Inferior parietal cortex (tissue), 1 donor: ENCODE data around the gene SSX7.
"Not testable (repeated sequence)": the region's sequence is repeated elsewhere in the genome, so short reads cannot be mapped to it uniquely, and the experiment has no call there.

ENCODE experiments used
- DNase-seq: peaks from one replicate; pipeline ENCODE4 v3.0.0-alpha.2; 2016; ENCODE audit errors: extremely low spot score

SSX7 gene, protein sequence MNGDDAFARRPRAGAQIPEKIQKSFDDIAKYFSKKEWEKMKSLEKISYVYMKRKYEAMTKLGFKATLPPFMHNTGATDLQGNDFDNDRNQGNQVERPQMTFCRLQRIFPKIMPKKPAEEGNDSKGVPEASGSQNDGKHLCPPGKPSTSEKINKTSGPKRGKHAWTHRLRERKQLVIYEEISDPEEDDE

DNA sequence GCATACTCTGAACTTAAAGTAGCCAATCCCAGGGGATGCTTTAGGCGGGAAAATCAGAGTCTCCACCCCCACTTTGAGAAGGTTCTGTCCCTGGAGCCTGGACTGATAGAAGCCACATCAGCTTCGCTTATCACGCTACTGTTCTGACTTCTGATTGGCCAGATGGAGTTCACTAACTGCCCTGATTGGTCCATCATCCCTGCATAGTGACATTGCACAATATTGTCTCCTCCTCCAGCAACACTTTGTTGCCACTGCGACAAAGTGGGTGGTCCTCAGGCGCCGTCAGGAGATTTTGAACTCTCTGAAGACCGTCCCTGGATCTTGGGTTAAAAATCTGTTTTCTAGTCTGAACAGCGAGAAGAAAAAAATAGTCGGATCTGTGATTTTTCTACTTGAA lies at the start of gene SSX7:
TSS of gene SSX7 (minus strand) at position 101 of the 400 bp plus-strand sequence. CDS start 1,428 bp downstream, outside the sequence.
- not testable (repeated sequence) for DNase-seq

DNA sequence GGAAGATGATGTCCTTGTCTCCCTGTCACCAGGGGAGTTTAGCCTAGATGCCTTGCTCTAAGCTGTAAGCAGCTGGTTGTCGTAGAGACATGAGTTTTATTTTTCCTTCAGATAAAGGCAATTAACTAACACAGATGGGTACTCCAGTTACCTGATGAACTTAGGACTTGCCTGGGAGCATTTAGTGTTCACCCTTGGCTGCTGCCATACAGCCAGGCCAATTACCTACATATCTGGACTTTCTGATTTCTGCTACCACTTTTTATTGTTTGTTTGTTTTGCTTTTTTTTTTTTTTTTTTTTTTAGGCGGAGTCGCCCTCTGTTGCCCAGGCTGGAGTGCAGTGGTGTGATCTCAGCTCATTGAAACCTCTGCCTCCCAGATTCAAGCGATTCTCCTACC lies 37.3 kb upstream of the SSX7 start:
- not testable (repeated sequence) for DNase-seq

DNA sequence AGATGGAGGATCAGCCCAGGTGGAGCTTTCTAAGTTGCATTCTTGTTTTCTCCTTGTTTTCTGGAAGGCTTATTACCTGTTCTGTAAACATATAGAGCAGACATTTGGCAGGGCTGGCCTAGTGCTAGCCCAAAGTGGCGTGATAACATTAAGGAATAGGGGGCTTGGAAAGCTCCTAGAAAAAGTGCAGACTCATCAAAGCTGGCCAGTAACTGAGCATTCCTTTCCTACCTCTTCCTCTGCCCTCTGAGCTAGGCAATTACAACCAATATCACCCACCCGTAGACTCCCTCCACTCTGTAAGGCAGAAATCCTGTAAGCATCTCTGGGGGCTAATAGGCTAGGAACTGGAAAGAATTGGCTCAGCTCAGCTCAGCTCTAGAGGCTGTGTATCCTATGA lies 7.5 kb upstream of the SSX7 start:
- DNase-seq, result not testable (repeated sequence)

DNA sequence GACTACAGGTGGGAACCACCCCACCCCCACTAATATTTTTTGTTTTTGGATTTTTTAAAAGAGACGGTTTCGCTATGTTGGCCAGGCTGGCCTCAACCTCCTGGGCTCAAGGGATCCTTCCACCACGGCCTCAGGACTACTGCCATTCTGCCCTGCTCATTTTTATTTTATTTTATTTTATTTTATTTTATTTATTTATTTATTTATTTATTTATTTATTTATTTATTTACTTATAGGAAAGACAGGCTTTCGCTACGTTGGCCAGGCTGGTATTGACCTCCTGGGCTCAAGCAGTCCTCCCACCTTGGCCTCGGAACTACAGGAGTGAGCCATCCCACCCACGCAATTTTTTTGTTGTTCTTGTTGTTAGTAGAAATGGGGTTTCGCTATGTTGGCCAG lies 775 bp upstream of the SSX7 start:
- DNase-seq, result not testable (repeated sequence)

DNA sequence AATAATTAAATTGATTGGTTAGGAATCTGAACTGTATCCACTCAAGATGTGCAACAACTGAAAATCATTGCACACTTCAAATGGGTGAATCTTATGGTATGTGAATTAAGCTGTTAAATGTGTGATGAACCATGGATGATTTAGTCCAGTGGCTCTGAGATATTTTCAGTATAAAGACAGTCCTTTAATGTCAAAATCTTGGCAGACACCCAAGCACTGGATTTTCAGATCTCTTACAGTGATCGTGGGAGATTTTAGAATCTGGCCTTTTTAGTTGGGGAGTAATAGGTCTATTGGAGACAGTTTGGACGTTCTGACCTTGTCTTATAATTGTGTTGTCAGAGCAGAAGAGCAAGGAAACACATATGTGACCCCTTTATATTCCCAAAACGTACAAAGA lies 4.0 kb downstream of the SSX7 start:
- DNase-seq, result not testable (repeated sequence)

DNA sequence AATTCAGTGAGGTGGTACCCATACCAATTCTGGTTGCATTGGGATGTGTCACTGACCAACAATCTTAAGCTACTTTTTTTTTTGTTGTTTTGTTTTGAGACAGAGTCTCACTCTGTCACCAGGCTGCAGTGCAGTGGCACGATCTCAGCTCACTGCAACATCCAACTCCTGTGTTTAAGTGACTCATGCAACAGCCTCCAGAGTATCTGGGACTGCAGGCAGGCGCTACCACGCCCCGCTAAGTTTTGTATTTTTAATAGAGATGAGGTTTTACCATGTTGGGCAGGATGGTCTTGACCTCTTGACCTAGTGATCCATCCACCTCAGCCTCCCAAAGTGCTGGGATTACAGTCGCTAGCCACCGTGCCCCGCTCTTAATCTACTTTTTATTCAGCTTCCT lies 5.7 kb downstream of the SSX7 start:
- DNase-seq, result not testable (repeated sequence)

DNA sequence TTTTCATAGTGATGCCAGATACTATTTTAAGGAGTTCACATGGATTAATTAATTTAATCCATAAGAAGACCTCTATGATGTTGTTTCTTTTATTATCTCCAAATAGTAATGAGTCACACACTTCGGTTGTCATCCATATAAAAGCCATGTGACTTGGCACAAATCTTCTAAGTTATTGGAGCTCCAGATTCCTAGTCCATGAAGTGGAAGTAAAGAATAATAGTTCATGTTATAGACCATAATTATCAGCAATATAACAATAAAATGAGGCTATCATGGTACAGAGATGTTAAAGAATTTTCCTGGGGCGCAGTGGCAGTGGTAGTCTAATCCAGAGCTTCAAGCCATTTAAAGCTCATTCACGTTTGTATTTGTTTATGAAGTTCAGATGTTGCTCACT lies 26.2 kb downstream of the SSX7 start:
- DNase-seq, result not testable (repeated sequence)

DNA sequence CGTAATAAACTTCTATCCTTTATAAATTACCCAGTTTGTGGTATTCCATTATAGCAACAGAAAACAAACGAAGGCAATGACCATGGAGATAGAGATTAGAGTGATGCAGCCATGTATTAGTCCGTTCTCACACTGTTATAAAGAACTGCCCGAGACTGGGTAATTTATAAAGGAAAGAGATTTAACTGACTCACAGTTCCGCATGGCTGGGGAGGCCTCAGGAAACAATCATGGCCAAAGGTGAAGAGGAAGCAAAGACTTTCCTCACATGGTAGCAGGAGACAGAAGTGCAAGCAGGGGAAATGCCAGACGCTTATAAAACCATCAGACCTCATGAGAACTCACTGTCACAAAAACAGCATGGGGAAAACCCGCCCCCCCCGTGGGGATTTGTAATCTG lies 34.0 kb downstream of the SSX7 start:
- not testable (repeated sequence) for DNase-seq

DNA sequence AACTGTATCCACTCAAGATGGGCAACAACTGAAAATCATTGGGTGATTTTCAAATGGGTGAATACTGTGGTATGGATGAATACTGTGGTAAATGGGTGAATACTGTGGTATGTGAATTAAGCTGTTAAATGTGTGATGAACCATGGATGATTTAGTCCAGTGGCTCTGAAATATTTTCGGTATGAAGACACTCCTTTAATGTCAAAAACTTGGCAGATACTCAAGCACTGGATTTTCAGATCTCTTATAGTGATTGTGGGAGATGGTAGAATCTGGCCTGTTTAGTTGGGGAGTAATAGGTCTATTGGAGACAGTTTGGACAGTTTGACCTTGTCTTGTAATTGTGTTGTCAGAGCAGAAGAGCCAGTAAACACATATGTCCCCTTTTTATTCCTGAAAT lies 45.7 kb downstream of the SSX7 start:
- no peak for DNase-seq

DNA sequence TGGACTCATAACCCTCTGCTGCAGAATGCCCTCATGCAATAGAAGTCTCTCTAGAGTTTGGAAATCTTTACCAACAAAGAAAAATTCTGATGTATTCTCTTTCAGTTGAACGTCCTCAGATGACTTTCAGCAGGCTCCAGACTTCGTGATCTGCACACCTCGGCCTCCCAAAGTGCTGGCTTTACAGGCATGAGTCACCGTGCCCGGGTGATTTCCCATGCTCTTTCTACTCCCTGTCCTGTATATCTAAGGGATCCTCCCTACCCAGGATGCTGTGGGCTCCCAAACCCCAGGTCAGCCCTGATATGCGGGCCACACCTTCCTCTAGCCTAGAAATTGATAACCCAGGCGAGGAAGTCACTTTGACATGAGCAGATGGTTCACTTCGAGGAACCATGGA lies 51.5 kb downstream of the SSX7 start:
- DNase-seq, result not testable (repeated sequence)

DNA sequence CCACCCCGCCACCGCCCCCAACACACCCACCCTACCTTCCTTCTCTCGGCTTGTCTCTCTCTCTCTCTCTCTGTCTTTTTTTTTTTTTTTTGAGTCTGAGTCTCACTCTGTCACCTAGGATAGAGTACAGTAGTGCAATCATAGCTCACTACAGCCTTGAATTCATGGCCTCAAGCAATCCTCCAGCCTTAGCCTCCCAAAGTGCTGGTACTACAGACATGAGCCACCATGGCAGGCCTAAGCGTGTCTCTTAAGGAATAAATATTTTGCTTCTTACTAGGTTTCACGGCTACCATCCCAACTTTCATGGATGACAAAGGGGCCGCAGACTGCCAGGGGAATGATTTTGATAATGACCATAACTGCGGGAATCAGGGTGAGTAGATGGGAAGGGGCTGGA lies 55.8 kb downstream of the SSX7 start:
- no peak for DNase-seq

DNA sequence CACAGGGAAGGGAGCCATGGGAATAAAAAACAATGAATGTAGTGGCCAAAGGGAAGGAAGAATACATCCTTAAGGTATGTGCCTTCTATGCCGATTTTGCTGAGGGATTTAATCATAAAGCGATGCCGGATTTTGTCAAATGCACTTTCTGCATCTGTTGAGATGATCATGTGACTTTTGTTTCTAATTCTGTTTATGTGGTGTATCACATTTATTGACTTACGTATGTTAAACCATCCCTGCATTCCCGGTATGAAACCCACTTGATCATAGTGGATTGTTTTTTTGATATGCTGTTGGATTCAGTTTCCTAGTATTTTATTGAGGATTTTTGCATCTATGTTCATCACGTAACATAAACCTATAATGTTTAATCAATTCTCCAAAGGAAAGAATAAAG lies 60.0 kb downstream of the SSX7 start:
- DNase-seq, result no peak
